Measurements from ENCODE around the gene PHF21B. TPM values are rescaled to one million over a fixed set of nuclear protein-coding genes. Genes with fewer than 3 reads are reported as not detected.

PHF21B gene
- polyA plus RNA-seq, 1 donor (not counting 4 experiments of a cell fraction or from before 2014, with no cell fraction given), result not detected

- Histone ChIP-seq H3K36me3 (ENCODE audit: control insufficient read depth in 2 of 2, extremely low read depth in 1 of 2, insufficient read depth in 2 of 2, low read length in 2 of 2) (no peaks in the 10 kb centered on the region), H4K20me1 (ENCODE audit: control insufficient read depth, extremely low read depth, insufficient read depth, low read length) (no peaks in the 10 kb centered on the region), H3K9me3 (ENCODE audit: control insufficient read depth, low read depth, low read length) (no peaks in the 10 kb centered on the region), H3K4me3 (ENCODE audit: control insufficient read depth in 2 of 3, extremely low read depth in 1 of 3, insufficient read depth in 2 of 3, low read depth in 1 of 3, low read length in 3 of 3) (no peak overlapping the region), H3K9me1 (ENCODE audit: control insufficient read depth, extremely low read depth, insufficient read depth, low read length) (no peaks in the 10 kb centered on the region), H3K4me2 (ENCODE audit: control insufficient read depth, extremely low read depth, insufficient read depth, low read depth, low read length) (no peak overlapping the region), H3K9ac (ENCODE audit: control insufficient read depth, extremely low read depth, insufficient read depth, low read length) (no peak overlapping the region), H3K4me1 (ENCODE audit: control insufficient read depth, extremely low read depth, insufficient read depth, low read length) (no peaks in the 10 kb centered on the region), H3K27ac (ENCODE audit: control insufficient read depth, insufficient read depth, low read length) (no peak overlapping the region), H3K27me3 (ENCODE audit: control insufficient read depth, extremely low read depth, insufficient read depth, low read length) (peaks cover 12% of the 10 kb centered on the region), H2AFZ (ENCODE audit: control insufficient read depth, low read length) (no peak overlapping the region), H3K79me2 (ENCODE audit: control insufficient read depth, insufficient read depth, low read length) (no peaks in the 10 kb centered on the region)
- no peak for FAIRE-seq
- TF ChIP-seq CTCF (optimal IDR thresholded peaks at IDR 0.05 in 1 of 3, IDR thresholded peaks at IDR 0.05 in 1 of 3, conservative IDR thresholded peaks at IDR 0.05 in 1 of 3; ENCODE audit: extremely low read depth in 1 of 3, insufficient read depth in 2 of 3, low read length in 3 of 3) (no peak), EZH2 (IDR thresholded peaks at IDR 0.05; ENCODE audit: low read length) (no peak)
- DNase-seq (ENCODE audit: low read depth, low spot score), result no peak
- dilution Hi-C loops (cut with MboI; ENCODE audit: extremely low pct_ligation_motif_present, low sequenced_read_pairs), result no loop called here
Measured at GRCh38 chr22:45000330-45000729, 9.5 kb downstream of the PHF21B start.

- Histone ChIP-seq H3K9me1 (ENCODE audit: control insufficient read depth, extremely low read depth, insufficient read depth, low read length) (no peaks in the 10 kb centered on the region), H3K79me2 (ENCODE audit: control insufficient read depth, insufficient read depth, low read length) (no peaks in the 10 kb centered on the region), H3K4me1 (ENCODE audit: control insufficient read depth, extremely low read depth, insufficient read depth, low read length) (no peaks in the 10 kb centered on the region), H3K9ac (ENCODE audit: control insufficient read depth, extremely low read depth, insufficient read depth, low read length) (no peak overlapping the region), H3K36me3 (ENCODE audit: control insufficient read depth in 2 of 2, extremely low read depth in 1 of 2, insufficient read depth in 2 of 2, low read length in 2 of 2) (no peaks in the 10 kb centered on the region), H3K4me3 (ENCODE audit: control insufficient read depth in 2 of 3, extremely low read depth in 1 of 3, insufficient read depth in 2 of 3, low read depth in 1 of 3, low read length in 3 of 3) (no peak overlapping the region), H3K27me3 (ENCODE audit: control insufficient read depth, extremely low read depth, insufficient read depth, low read length) (peaks cover 9% of the 10 kb centered on the region), H3K4me2 (ENCODE audit: control insufficient read depth, extremely low read depth, insufficient read depth, low read depth, low read length) (no peak overlapping the region), H3K9me3 (ENCODE audit: control insufficient read depth, low read depth, low read length) (no peaks in the 10 kb centered on the region), H2AFZ (ENCODE audit: control insufficient read depth, low read length) (no peak overlapping the region), H4K20me1 (ENCODE audit: control insufficient read depth, extremely low read depth, insufficient read depth, low read length) (no peaks in the 10 kb centered on the region), H3K27ac (ENCODE audit: control insufficient read depth, insufficient read depth, low read length) (no peak overlapping the region)
- FAIRE-seq (no peak), DNase-seq (ENCODE audit: low read depth, low spot score) (no peak)
- TF ChIP-seq CTCF (optimal IDR thresholded peaks at IDR 0.05 in 1 of 3, IDR thresholded peaks at IDR 0.05 in 1 of 3, conservative IDR thresholded peaks at IDR 0.05 in 1 of 3; ENCODE audit: extremely low read depth in 1 of 3, insufficient read depth in 2 of 3, low read length in 3 of 3) (no peak), EZH2 (IDR thresholded peaks at IDR 0.05; ENCODE audit: low read length) (no peak)
- dilution Hi-C loops (cut with MboI; ENCODE audit: extremely low pct_ligation_motif_present, low sequenced_read_pairs), result no loop called here
Measured at GRCh38 chr22:44999687-45000086, 10.1 kb downstream of the PHF21B start.

All from keratinocyte (primary cell).